ENCODE results near the gene NECTIN4. TPM values are rescaled to one million over a fixed set of nuclear protein-coding genes. Genes with fewer than 3 reads are reported as not detected.

Gene NECTIN4
- total RNA-seq, 4 donors from 2014 or later, result not detected

DNA sequence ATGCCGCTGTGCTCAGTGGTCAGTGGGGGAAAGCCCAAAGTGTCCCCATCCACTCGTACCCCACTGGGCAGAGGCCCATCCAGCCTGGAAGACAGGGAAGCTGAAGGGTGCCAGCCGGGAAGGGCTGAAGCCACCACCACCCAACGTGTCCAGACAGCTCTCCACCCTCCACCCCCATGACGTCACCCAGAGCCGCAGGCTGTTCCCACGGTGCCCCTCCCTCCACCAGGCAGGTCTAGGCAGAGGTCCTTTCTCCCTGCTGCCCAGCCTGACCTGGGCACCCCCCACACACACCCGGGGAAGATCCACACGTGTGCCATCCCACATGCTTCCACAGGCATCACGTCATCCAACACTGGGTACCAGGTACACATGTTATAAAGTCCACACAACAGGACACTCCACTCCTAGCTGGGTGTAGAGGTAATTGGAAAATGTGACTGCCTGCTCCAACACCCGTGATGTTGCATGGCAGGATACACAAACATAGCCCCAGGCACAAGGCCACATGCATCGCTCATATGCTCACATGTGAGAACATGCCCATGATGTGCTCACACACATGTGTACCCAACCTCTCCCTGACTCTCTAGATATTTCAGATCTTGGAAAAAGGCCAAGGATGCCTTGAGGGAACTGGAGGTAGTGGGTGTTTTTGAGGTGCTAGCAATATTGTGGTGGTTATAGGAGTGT, 14.5 kb downstream of the NECTIN4 start:
- no peak overlapping the region for H3K27ac ChIP-seq
- no peaks in the 10 kb centered on the region for H3K9me3 ChIP-seq
- DNase-seq, result no peak
- TF ChIP-seq, protein P1, sequence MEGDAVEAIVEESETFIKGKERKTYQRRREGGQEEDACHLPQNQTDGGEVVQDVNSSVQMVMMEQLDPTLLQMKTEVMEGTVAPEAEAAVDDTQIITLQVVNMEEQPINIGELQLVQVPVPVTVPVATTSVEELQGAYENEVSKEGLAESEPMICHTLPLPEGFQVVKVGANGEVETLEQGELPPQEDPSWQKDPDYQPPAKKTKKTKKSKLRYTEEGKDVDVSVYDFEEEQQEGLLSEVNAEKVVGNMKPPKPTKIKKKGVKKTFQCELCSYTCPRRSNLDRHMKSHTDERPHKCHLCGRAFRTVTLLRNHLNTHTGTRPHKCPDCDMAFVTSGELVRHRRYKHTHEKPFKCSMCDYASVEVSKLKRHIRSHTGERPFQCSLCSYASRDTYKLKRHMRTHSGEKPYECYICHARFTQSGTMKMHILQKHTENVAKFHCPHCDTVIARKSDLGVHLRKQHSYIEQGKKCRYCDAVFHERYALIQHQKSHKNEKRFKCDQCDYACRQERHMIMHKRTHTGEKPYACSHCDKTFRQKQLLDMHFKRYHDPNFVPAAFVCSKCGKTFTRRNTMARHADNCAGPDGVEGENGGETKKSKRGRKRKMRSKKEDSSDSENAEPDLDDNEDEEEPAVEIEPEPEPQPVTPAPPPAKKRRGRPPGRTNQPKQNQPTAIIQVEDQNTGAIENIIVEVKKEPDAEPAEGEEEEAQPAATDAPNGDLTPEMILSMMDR (IDR thresholded peaks at IDR 0.05 in 4 of 5, conservative IDR thresholded peaks at IDR 0.05 in 1 of 5), result no peak
- TF ChIP-seq POLR2A (IDR thresholded peaks at IDR 0.05), result no peak
- no peaks in the 10 kb centered on the region for H3K27me3 ChIP-seq
- intact Hi-C loops (cut with DNase I; ENCODE audit: low total_unique reads) (no loop called here), in situ Hi-C loops (cut with MboI; ENCODE audit: low sequenced_read_pairs in 4 of 4) (no loop called here)
- no peaks in the 10 kb centered on the region for H3K36me3 ChIP-seq
- ATAC-seq, result no peak
- H3K4me1 ChIP-seq, result no peaks in the 10 kb centered on the region
- no peak overlapping the region for H3K4me3 ChIP-seq

DNA sequence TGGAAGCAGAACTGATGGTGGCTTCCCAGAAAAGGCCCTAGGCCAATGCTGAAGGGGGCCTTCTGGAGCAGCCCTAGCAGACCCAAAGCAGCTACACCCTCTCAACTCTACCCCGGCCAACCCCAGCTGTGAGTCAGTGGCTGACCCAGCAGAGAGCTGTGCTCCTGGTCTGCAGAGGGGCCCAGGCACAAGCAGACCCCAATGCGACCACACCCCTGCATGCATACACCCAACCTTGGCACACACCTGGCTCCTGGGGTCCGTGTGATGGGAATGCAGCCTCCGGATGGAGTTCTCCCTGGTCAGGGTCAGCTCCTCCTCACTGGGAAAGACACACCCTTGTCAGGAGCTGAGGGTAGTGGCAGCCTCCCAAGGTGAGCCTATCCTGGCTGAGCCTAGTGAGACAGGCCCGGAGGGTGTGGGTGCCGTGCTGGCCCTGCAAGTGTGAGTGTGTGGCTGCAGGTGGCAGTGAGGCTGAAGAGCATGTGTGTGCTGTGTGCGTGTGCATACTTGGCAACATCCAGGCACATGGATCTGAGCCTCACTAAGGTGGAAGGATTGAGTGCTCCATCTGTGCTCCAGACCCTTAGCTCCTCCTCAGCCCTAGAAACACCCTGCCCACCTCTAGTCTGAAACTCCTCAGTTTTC, 15.8 kb downstream of the NECTIN4 start:
- Histone ChIP-seq H3K27me3 (no peaks in the 10 kb centered on the region), H3K9me3 (no peaks in the 10 kb centered on the region), H3K27ac (no peak overlapping the region), H3K4me3 (no peak overlapping the region), H3K36me3 (no peaks in the 10 kb centered on the region), H3K4me1 (no peaks in the 10 kb centered on the region)
- intact Hi-C loops (cut with DNase I; ENCODE audit: low total_unique reads), result no loop called here
- TF ChIP-seq POLR2A (IDR thresholded peaks at IDR 0.05), result no peak
- TF ChIP-seq, protein P1 (IDR thresholded peaks at IDR 0.05 in 4 of 5, conservative IDR thresholded peaks at IDR 0.05 in 1 of 5), result no peak
- no peak for DNase-seq
- in situ Hi-C loops (cut with MboI; ENCODE audit: low sequenced_read_pairs in 4 of 4), result no loop called here
- no peak for ATAC-seq

DNA sequence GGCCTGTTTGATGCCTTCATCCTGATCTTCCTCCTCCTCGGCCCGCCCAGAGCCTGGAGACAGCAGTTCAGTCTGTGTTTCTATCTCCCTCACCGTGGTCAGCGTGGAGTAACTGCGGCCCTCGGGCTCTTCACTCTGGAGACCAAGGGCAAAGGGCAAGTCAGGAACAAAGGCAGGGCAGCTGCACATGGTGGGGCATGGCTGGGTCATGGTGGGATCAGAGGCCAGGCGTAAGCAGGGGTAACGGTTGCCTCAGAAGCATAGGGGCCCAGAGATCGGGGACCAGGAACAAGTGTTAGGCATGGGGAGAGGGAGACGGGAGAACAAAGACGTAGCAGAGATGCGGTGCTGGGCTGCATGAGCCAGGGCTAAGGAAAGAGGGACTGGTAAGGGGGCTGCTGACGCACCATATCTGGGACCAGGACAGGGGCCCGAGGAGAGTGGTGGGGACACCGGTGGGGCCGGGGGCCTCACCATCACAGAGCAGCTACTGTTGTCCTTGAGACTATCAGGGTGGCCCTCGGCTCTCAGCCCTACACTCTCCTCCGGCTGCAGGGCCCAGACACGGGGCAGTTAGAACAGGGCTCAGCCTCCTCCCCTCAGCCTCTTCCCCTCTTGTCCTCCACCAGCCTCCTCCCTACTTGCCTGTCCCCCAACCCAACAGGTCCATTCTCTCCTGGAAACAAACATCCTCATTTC, 16.5 kb downstream of the NECTIN4 start:
- no peaks in the 10 kb centered on the region for H3K36me3 ChIP-seq
- DNase-seq (no peak), ATAC-seq (no peak)
- H3K4me3 ChIP-seq, result no peak overlapping the region
- no peaks in the 10 kb centered on the region for H3K27me3 ChIP-seq
- no peaks in the 10 kb centered on the region for H3K4me1 ChIP-seq
- in situ Hi-C loops (cut with MboI; ENCODE audit: low sequenced_read_pairs in 4 of 4) (no loop called here), intact Hi-C loops (cut with DNase I; ENCODE audit: low total_unique reads) (no loop called here)
- H3K27ac ChIP-seq, result no peak overlapping the region
- H3K9me3 ChIP-seq, result no peaks in the 10 kb centered on the region
- no peak for TF ChIP-seq POLR2A (IDR thresholded peaks at IDR 0.05)
- TF ChIP-seq, protein P1 (IDR thresholded peaks at IDR 0.05 in 4 of 5, conservative IDR thresholded peaks at IDR 0.05 in 1 of 5), result no peak

DNA sequence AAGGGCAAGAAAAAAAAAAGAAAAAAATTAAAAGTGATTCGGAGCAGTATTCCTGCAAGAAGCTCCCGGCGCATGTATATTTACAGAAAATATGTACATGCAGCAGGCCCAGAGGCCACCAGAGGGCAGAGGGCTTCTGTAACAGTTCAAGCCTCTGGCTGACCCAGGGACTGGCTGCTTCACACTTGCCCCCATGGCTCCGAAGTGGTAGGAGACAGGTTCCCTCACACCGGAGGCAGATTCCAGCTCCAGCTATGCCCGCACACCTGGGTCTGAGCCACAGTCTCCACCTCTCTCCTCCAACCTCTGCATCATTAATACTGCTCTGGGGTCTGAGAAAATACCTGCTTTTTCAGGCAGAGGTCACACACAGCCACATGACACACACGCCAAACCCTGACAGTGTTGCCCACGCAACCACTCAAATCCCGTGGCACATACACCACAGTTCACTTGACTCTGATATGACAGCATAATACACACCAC, 17.4 kb downstream of the NECTIN4 start:
- in situ Hi-C loops (cut with MboI; ENCODE audit: low sequenced_read_pairs in 4 of 4) (no loop called here), intact Hi-C loops (cut with DNase I; ENCODE audit: low total_unique reads) (no loop called here)
- Histone ChIP-seq H3K4me1 (no peaks in the 10 kb centered on the region), H3K27ac (no peak overlapping the region), H3K9me3 (no peaks in the 10 kb centered on the region), H3K27me3 (no peaks in the 10 kb centered on the region), H3K4me3 (no peak overlapping the region), H3K36me3 (no peaks in the 10 kb centered on the region)
- ATAC-seq (no peak), DNase-seq (peak; percentile 24 to 46)
- TF ChIP-seq, protein P1 (IDR thresholded peaks at IDR 0.05 in 4 of 5, conservative IDR thresholded peaks at IDR 0.05 in 1 of 5), result peak in 4 of 5 experiments; percentile 31 to 43 (median 36)
- no peak for TF ChIP-seq POLR2A (IDR thresholded peaks at IDR 0.05)

Measured in gastrocnemius medialis (tissue), 4 donors.